AG04450 (cell line): ENCODE data around the gene DARS2. TPM values are rescaled to one million over a fixed set of nuclear protein-coding genes. Genes with fewer than 3 reads are reported as not detected.

Source experiments
- CTCF ChIA-PET: fragments of 300-600, 350-600 bp; formaldehyde crosslinking; extraction: SDS; loops from one replicate; lab custom pipeline; 2022; ENCODE audit warnings: antibody characterized with exemption, inconsistent platforms; lab: Charles Lee
- POLR2A ChIA-PET: fragments of 350-600 bp; formaldehyde crosslinking; extraction: SDS; loops from one replicate; lab custom pipeline; 2021; ENCODE audit warnings: antibody characterized with exemption, inconsistent platforms; lab: Yijun Ruan, JAX
- DNase-seq: peaks from one replicate; pipeline ENCODE4 v3.0.0-alpha.2; 2011; ENCODE audit warnings: low read depth, low spot score
- H3K27ac ChIP-seq: one replicate; pipeline ENCODE4 v1.5.1; 2012; ENCODE audit warnings: low read depth, low read length, control low read depth
- H3K27me3 ChIP-seq: one replicate; pipeline ENCODE4 v1.6.0; 2012; ENCODE audit warnings: low read length; ENCODE audit not compliant: control insufficient read depth, insufficient read depth
- H3K4me3 ChIP-seq: 2 replicates; pipeline ENCODE4 v1.5.1; 2011; ENCODE audit warnings: mild to moderate bottlenecking, low read depth, low read length, control low read depth
- H3K9me3 ChIP-seq: 2 replicates; pipeline ENCODE4 v1.5.1; 2012; ENCODE audit warnings: low read length; ENCODE audit not compliant: control insufficient read depth, insufficient read depth
- polyA plus RNA-seq: library from polyadenylated mRNA; depleted of rRNA; stranded (reverse); fragments of >200 nt; gene quantifications from 2 replicates; pipeline ENCODE4 v1.2.3, GENCODE V29; 2011
- TF ChIP-seq, protein P1 (sequence below): IDR thresholded peaks from 2 replicates; pipeline ENCODE4 v1.5.1; 2011; ENCODE audit warnings: low read depth, low read length, control low read depth, inconsistent platforms

DARS2 gene
- polyA plus RNA-seq, 1 experiment, result 25.1 TPM

DNA sequence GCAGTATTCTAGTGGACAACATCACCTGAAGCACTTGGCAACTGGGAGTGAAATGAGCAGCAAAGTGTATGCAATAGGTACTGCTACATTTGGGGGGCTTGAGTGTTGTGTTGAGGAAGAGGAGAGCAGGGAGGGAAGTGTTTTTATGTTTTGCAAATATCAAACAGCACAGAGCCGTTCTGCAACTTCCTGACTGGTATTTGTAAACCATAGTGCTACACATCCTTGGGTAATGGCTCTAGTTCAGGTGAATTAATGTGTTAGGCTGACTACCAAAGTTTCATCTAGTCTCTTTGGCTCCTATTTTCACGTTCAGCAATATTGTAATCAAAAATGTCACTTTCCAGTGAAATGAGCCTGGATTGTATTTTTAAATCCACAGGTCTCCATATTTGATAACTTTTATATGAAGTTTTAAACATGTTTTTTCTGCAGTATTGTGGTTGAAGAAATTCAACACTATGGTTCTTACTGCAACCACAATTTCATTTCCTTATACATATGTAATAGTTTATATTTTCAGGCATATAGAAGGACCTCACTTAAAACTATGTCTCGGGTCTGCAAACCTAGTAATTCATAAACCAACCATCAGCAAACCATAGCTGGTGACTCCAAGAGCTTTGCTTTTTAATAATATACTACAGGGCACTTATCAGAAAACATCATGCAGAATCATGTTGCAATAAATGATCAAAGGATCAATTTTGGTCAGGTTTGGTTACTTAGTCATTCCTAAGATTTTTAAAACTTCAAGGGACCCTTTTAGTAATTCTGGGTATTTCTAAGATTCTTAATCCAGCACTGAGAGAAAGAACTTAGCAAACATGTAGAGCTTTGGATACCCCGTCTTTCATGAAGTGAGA is 62.5 kb downstream of the DARS2 start:
- DNase-seq, result no peak
- Histone ChIP-seq H3K27me3 (no peaks in the 10 kb centered on the region), H3K4me3 (no peak overlapping the region), H3K27ac (no peak overlapping the region), H3K9me3 (no peaks in the 10 kb centered on the region)
- CTCF ChIA-PET, result no interaction called here
- TF ChIP-seq, protein P1, sequence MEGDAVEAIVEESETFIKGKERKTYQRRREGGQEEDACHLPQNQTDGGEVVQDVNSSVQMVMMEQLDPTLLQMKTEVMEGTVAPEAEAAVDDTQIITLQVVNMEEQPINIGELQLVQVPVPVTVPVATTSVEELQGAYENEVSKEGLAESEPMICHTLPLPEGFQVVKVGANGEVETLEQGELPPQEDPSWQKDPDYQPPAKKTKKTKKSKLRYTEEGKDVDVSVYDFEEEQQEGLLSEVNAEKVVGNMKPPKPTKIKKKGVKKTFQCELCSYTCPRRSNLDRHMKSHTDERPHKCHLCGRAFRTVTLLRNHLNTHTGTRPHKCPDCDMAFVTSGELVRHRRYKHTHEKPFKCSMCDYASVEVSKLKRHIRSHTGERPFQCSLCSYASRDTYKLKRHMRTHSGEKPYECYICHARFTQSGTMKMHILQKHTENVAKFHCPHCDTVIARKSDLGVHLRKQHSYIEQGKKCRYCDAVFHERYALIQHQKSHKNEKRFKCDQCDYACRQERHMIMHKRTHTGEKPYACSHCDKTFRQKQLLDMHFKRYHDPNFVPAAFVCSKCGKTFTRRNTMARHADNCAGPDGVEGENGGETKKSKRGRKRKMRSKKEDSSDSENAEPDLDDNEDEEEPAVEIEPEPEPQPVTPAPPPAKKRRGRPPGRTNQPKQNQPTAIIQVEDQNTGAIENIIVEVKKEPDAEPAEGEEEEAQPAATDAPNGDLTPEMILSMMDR, result no peak
- POLR2A ChIA-PET, result no interaction called here

DNA sequence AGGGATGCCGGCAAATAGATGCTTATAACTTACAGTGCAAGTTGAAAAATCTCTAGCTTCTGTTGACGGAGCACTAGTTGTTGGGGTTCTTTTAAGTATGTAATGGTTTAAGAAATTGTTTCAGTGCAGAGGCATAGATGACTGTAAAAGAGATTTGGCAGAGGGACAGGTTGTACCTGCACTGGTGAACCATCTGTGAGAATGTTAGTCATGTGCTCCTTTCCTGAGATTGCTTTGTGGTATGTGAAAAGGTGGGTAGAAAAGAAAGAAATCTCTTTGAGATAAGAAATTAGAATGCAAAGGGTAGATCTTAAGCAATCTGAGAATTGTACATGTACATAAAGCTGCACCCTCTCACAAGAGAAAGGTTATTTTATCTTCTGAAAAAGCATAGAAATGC is 63.2 kb downstream of the DARS2 start:
- DNase-seq, result no peak
- ChIA-PET POLR2A (no interaction called here), CTCF (no interaction called here)
- no peak overlapping the region for H3K4me3 ChIP-seq
- H3K27ac ChIP-seq, result no peak overlapping the region
- no peaks in the 10 kb centered on the region for H3K27me3 ChIP-seq
- H3K9me3 ChIP-seq, result no peaks in the 10 kb centered on the region
- TF ChIP-seq, protein P1, result no peak

DNA sequence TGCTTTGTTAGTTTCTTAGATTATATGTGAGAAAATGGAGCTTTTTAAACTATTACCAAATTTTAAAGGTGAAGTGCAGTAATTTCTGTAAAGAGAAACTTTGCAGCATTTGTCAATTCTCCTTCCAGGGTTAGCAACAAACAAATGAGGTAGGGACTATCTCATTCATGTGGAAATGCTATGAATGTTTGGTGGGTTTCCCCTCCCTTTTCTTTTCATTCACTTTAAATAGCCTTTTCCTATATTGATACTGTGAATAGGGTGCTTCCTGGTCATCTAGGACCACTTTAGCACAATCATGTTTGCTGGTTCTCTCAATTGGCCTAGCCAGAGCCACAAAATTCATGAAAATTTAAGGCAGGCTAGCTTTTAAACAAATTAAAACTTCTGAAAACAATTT is 64.3 kb downstream of the DARS2 start:
- Histone ChIP-seq H3K4me3 (no peak overlapping the region), H3K27ac (no peak overlapping the region), H3K9me3 (no peaks in the 10 kb centered on the region), H3K27me3 (no peaks in the 10 kb centered on the region)
- no peak for DNase-seq
- ChIA-PET CTCF (no interaction called here), POLR2A (interaction anchor here (1.2 kb wide), 1 partner anchor 21 kb away, joined by 7 read pairs; the partner anchor contains the start of gene ZBTB37)
- TF ChIP-seq, protein P1, result no peak

DNA sequence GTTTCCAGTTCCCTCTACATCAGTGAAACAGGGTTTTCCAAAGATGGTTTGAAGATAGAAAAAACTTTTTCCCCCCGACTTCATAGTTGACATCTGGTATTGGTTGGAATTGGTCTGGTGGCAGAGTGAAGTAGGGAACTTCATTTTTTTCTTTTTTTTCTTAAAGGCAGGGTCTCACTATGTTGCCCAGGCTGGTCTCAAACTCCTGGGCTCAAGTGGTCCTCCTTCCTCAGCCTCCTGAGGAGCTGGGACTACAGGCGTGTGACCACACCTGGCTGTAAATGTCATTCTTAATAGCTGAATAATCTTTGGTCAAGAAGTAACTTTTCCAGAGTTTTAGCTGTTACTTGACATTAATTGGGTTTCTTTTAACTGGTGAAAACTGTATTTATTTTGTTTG is 65.4 kb downstream of the DARS2 start:
- Histone ChIP-seq H3K27ac (no peak overlapping the region), H3K9me3 (no peaks in the 10 kb centered on the region), H3K4me3 (no peak overlapping the region), H3K27me3 (no peaks in the 10 kb centered on the region)
- DNase-seq, result no peak
- ChIA-PET CTCF (interaction anchor here (1.3 kb wide), 1 partner anchor 25 kb away, joined by 4 read pairs; no protein-coding TSS in a partner anchor), POLR2A (interaction anchor here (1.2 kb wide), 1 partner anchor 22 kb away, joined by 7 read pairs; the partner anchor contains the start of gene ZBTB37)
- TF ChIP-seq, protein P1, result no peak

DNA sequence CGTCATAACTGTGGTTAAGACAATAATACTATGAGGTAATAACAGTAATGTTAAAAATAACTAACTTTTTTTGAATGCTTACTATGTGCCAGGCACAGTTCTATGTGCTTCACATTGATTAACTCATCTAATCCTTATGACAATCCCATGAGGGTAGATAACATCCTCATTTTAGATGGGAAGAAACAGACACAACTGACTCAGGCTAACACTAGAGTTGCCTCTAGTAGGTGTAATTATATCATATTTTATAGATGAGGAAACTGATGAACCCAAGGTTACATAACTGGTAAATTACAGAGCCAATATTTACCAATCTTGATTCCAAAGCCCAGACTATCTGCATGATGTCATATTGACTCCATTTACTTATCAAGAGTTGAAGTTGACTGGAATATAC is 69.1 kb downstream of the DARS2 start:
- Histone ChIP-seq H3K27ac (no peak overlapping the region), H3K9me3 (no peaks in the 10 kb centered on the region), H3K4me3 (no peak overlapping the region), H3K27me3 (no peaks in the 10 kb centered on the region)
- TF ChIP-seq, protein P1, result no peak
- CTCF ChIA-PET, result no interaction called here
- no peak for DNase-seq
- POLR2A ChIA-PET, result no interaction called here
